HepG2 (cell line): ENCODE results near the gene SVOPL. TPM values are rescaled to one million over a fixed set of nuclear protein-coding genes. Genes with fewer than 3 reads are reported as not detected.

ENCODE experiments used
- ATAC-seq: fragments of 200-7000 bp; cut with Tn5 transposase; 3 replicates; pipeline ENCODE4 v1.9.1; 2020; ENCODE audit warnings: mild to moderate bottlenecking, moderate library complexity
- BruUV-seq: library from RNA; stranded (reverse); fragments of 400-500 nt; replicated peaks from 2 replicates; lab custom pipeline; 2021; lab: Mats Ljungman, UMichigan
- CTCF ChIA-PET: fragments of 300-600 bp; formaldehyde crosslinking; extraction: SDS; loops from one replicate; lab custom pipeline; 2021; ENCODE audit warnings: low total read pairs, inconsistent platforms, low intra/inter-chr PET ratio; lab: Yijun Ruan, JAX
- POLR2A ChIA-PET: fragments of 350-600 bp; sonication (Branson Sonifier 250); formaldehyde crosslinking; loops from one replicate; lab custom pipeline; 2020; ENCODE audit warnings: antibody characterized with exemption, inconsistent platforms; lab: Yijun Ruan, JAX
- DNase-seq: peaks from one replicate; pipeline ENCODE4 v3.0.0-alpha.2; 2015; ENCODE audit warnings: low spot score
- FAIRE-seq: peaks from 3 replicates; lab custom pipeline; 2011; peaks lifted over from hg19 to GRCh38; lab: Jason Lieb, UNC
- H2AFZ ChIP-seq: one replicate; pipeline ENCODE4 v1.6.1; 2011; ENCODE audit warnings: low read length, inconsistent platforms
- H3K27ac ChIP-seq: fragments of 300-600 bp; 3 replicates; pipeline ENCODE4 v1.8.0; 2011; ENCODE audit warnings: mixed run types, mild to moderate bottlenecking, mixed read lengths, low read length, inconsistent platforms; ENCODE audit not compliant: insufficient read depth; ENCODE audit errors: extremely low read length
- H3K27me3 ChIP-seq, 2 experiments: fragments of 200-600 bp in 1 of 2; 2 replicates in 1 of 2; 3 replicates in 1 of 2; pipeline versions ENCODE4 v1.6.0 to v1.8.0; 2011; ENCODE audit warnings: low read length in 2 of 2, mild to moderate bottlenecking in 2 of 2, moderate library complexity in 2 of 2, inconsistent platforms in 1 of 2; ENCODE audit not compliant: insufficient read depth in 2 of 2, control insufficient read depth in 1 of 2
- H3K36me3 ChIP-seq, 2 experiments: fragments of 200-600 bp in 1 of 2; replicated peaks in 1 of 2; 2 replicates in 1 of 2; 3 replicates in 1 of 2; pipeline versions ENCODE4 v1.5.1 to v1.8.0; 2011; ENCODE audit warnings: low read length in 2 of 2, inconsistent platforms in 1 of 2; ENCODE audit not compliant: insufficient read depth in 2 of 2, control insufficient read depth in 1 of 2
- H3K4me1 ChIP-seq: 2 replicates; pipeline ENCODE4 v1.5.1; 2012; ENCODE audit warnings: low read length, inconsistent platforms; ENCODE audit not compliant: insufficient read depth
- H3K4me2 ChIP-seq: 2 replicates; pipeline ENCODE4 v1.6.0; 2011; ENCODE audit warnings: low read depth, low read length, inconsistent platforms
- H3K4me3 ChIP-seq, 3 experiments: fragments of 200-600 bp in 1 of 3; sonication (generic), shearing (Covaris generic) in 1 of 3; replicated peaks in 1 of 3; 2 replicates each; pipeline ENCODE4 v1.5.1; 2011 to 2016; ENCODE audit warnings: low read length in 3 of 3, inconsistent platforms in 2 of 3, low read depth in 2 of 3, mild to moderate bottlenecking in 2 of 3, control low read depth in 1 of 3, mixed read lengths in 1 of 3; ENCODE audit not compliant: insufficient read depth in 1 of 3
- H3K79me2 ChIP-seq: one replicate; pipeline ENCODE4 v1.6.1; 2011; ENCODE audit warnings: low read length, inconsistent platforms; ENCODE audit not compliant: insufficient read depth
- H3K9ac ChIP-seq: 2 replicates; pipeline ENCODE4 v1.6.0; 2011; ENCODE audit warnings: mild to moderate bottlenecking, low read depth, low read length, inconsistent platforms; ENCODE audit not compliant: insufficient read depth
- H3K9me3 ChIP-seq: 2 replicates; pipeline ENCODE4 v1.5.1; 2012; ENCODE audit warnings: mild to moderate bottlenecking, low read length
- H4K20me1 ChIP-seq: 2 replicates; pipeline ENCODE4 v1.6.0; 2011; ENCODE audit warnings: inconsistent platforms, mild to moderate bottlenecking, low read length, moderate library complexity; ENCODE audit not compliant: insufficient read depth
- HBP1 ChIP-seq: IDR thresholded peaks from 2 replicates; pipeline ENCODE4 v1.6.1; 2016; ENCODE audit warnings: low read depth, control low read depth
- ZBTB44 ChIP-seq: sonication (generic); formaldehyde crosslinking; IDR thresholded peaks from 2 replicates; pipeline ENCODE4 v1.4.0; 2020; ENCODE audit warnings: missing genetic modification reagents
- ZMYM3 ChIP-seq: sonication (generic); formaldehyde crosslinking; IDR thresholded peaks from 2 replicates; pipeline ENCODE4 v1.5.1; 2020; ENCODE audit warnings: mild to moderate bottlenecking, missing genetic modification reagents
- ZNF121 ChIP-seq: sonication (generic); formaldehyde crosslinking; IDR thresholded peaks from 2 replicates; pipeline ENCODE4 v1.5.0; 2020; ENCODE audit warnings: mild to moderate bottlenecking, missing genetic modification reagents
- ZNF770 ChIP-seq: sonication (generic); formaldehyde crosslinking; IDR thresholded peaks from 2 replicates; pipeline ENCODE4 v1.5.0; 2020; ENCODE audit warnings: mild to moderate bottlenecking, missing genetic modification reagents
- WGBS: methylation state at CpG from one replicate; pipeline ENCODE4 v1.1.6; 2017; ENCODE audit warnings: low lambda C conversion rate; 5-methylcytosine and 5-hydroxymethylcytosine counted together
- in situ Hi-C: cut with HindIII; loops from 2 replicates; pipeline ENCODE4 v1.10.0; 2017; ENCODE audit warnings: low pct_unique_long_range_greater_than_20kb; ENCODE audit not compliant: extremely low pct_ligation_motif_present
- intact Hi-C: fragments of 100-400 bp; cut with micrococcal nuclease; formaldehyde crosslinking; loops from one replicate; pipeline ENCODE4 v1.10.0; 2022; ENCODE audit not compliant: unreplicated experiment
- polyA plus RNA-seq, 8 experiments: library from polyadenylated mRNA; depleted of rRNA in 3 of 8; stranded (reverse) in 7 of 8; unstranded in 1 of 8; fragments of >200 nt; fragmentation: Illumina TruSeq in 4 of 8; extraction: Trizol in 4 of 8; gene quantifications; 2 replicates each; pipeline versions ENCODE4 v1.2.1 to v1.2.3, GENCODE V29; 2011 to 2016; ENCODE audit warnings: low read depth in 4 of 8, missing spikeins in 1 of 8, mixed read lengths in 1 of 8; ENCODE audit not compliant: insufficient read depth in 1 of 8
- total RNA-seq, 5 experiments: library from RNA; depleted of rRNA; stranded (reverse); fragments of >200 nt; fragmentation: Illumina TruSeq; extraction: Trizol; gene quantifications; 2 replicates each; pipeline ENCODE4 v1.2.3, GENCODE V29; 2016; ENCODE audit warnings: low read depth in 1 of 5

SVOPL gene
- total and polyA plus RNA-seq, 2 of the 13 experiments (the other 11 are each of a cell fraction or from before 2014, with no cell fraction given): not detected

GRCh38 chr7:138739859-138740258 is 38.7 kb upstream of the SVOPL start:
- no peak overlapping the region for H3K9ac ChIP-seq
- H3K4me1 ChIP-seq: peaks cover 20% of the 10 kb centered on the region
- H3K4me3 ChIP-seq: no peak overlapping the region
- H3K27me3 ChIP-seq: no peaks in the 10 kb centered on the region
- no peak overlapping the region for H2AFZ ChIP-seq
- no TSS peak for BruUV-seq
- WGBS: 50% methylated on average over 1 of the region's 1 CpG
- ATAC-seq (no peak), FAIRE-seq (no peak), DNase-seq (no peak)
- no peak overlapping the region for H3K27ac ChIP-seq
- H3K79me2 ChIP-seq: no peaks in the 10 kb centered on the region
- H4K20me1 ChIP-seq: no peaks in the 10 kb centered on the region
- H3K36me3 ChIP-seq: no peaks in the 10 kb centered on the region
- in situ Hi-C loops (loop anchor here (10.0 to 25.0 kb wide), 3 partner anchors 145 to 728 kb away; partner anchors contain the start of gene CREB3L2), intact Hi-C loops (loop anchor here (2.0 to 10.0 kb wide), 6 partner anchors 91 to 845 kb away; partner anchors contain the start of genes CREB3L2 and TRIM24)
- TF ChIP-seq ZBTB44 (no peak), ZMYM3 (CRISPR knock-in tag) (0 out of 2 replicates have a peak, but pooled peaks have one; percentile 20), HBP1 (CRISPR knock-in tag) (no peak), ZNF121 (CRISPR knock-in tag) (peak; percentile 65; the same call in 1 of the 2 replicates), ZNF770 (peak; percentile 67; the same call in 1 of the 2 replicates)
- ChIA-PET POLR2A (no interaction called here), CTCF (interaction anchor here (1.5 kb wide), 1 partner anchor 94 kb away, joined by 5 read pairs; no protein-coding TSS in a partner anchor)
- no peaks in the 10 kb centered on the region for H3K9me3 ChIP-seq
- peak overlapping the region; percentile 58; the same call in 1 of the 2 replicates for H3K4me2 ChIP-seq
